T follicular helper cell (primary cell): ENCODE measurements around the gene HEPN1.

ENCODE experiments used
- DNase-seq: peaks from one replicate; pipeline ENCODE4 v3.0.0-alpha.2; 2020; ENCODE audit warnings: low read depth

HEPN1 gene

DNA sequence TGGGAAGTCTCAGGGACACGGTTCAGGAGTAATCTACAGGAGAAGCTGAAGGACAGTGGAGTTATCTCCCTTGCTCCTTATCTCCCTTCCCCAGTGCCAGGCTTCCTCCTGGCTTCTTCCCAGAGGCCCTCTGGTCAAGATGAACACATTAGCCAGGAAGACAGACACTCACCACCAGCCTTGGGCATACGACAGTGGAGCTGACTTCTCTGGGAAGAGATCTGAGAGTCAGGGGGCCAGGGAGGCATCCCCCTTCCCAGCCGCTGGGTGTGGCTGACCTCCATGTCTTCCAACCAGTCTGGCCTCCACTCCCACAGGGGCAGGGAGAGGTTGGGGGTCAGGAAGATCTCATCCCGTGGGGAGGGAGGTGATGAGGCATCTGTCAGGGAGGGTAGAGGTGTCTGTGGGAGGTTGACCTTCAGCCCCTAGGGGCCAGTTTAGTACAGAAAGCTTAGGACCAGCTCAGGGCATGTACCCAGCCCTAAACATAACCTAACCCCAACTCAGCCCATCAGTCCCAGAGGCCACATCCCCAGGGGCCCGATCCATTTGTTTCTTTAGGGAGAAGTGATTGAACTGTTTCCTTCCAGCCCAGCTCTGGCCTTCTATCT lies 34.1 kb upstream of the HEPN1 start:
- no peak for DNase-seq

DNA sequence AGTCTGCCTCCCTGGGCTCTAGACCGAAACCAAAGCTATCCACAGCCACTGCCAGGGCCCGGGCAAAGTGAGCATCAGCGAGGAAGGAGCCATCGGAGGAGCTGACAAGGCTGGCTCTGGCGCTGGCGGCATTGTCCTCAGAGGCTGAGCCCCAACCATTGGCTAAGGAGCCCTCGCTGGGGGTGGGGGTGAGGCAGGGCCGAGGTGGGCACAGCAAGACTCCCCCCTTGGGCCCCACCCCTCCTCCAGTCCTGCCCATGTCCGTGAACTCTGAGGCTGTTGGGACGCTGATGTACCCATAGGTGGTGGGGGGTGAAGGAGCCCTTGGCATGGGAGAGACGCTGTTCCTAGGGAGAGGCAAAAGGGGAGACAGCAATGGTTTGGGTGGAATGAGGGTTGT lies 32.6 kb upstream of the HEPN1 start:
- no peak for DNase-seq

DNA sequence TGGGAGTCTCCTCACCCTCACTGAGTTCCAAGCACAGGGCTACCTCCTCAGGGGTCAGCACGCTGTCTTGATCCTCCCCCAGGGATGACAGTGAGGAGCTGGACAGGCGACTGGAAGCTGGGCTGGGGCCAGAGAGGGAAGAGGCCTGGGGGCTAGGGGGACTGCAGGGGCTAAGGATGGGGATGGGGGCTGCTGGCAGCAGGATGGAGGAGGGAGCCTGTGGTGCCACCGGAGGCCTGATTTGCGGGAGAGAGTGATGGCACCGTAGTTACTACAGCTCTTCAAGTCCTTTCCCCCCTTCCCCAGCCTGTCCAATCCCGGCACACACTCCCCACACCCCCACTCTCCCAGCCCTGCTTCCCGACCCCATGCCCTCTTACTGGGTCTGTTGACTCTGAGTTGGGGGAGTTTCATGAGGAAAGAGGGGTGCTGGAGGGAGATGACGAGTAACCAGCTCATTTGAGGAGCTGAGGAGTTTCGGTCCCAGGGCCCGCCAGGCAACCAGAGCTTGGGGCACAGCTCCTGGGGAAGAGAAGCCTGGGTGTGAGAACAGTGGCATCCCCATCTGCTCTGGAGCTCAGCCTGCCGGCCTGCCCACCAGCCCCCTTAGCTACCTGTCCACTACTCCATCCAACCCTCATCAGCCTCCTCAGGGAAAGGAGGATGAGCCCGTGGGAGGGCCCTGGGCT lies 31.9 kb upstream of the HEPN1 start:
- DNase-seq = no peak

DNA sequence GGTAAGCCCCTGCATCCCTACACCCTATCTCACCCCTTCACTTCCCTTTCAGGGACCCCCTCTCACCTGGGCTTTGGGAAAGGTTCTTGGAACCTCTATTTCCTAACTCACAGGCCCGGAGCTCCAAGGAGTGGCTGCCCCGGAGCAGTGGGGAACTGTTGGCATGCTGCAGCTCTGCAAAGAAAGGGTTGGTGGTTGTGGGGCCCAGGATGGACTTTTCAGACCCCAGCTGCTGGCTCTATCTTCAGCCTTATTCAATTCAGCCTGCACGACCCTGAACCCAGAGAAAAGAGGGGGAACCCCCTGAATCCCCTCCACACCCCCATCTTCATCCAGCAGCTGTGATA lies 31.4 kb upstream of the HEPN1 start:
- no peak for DNase-seq

DNA sequence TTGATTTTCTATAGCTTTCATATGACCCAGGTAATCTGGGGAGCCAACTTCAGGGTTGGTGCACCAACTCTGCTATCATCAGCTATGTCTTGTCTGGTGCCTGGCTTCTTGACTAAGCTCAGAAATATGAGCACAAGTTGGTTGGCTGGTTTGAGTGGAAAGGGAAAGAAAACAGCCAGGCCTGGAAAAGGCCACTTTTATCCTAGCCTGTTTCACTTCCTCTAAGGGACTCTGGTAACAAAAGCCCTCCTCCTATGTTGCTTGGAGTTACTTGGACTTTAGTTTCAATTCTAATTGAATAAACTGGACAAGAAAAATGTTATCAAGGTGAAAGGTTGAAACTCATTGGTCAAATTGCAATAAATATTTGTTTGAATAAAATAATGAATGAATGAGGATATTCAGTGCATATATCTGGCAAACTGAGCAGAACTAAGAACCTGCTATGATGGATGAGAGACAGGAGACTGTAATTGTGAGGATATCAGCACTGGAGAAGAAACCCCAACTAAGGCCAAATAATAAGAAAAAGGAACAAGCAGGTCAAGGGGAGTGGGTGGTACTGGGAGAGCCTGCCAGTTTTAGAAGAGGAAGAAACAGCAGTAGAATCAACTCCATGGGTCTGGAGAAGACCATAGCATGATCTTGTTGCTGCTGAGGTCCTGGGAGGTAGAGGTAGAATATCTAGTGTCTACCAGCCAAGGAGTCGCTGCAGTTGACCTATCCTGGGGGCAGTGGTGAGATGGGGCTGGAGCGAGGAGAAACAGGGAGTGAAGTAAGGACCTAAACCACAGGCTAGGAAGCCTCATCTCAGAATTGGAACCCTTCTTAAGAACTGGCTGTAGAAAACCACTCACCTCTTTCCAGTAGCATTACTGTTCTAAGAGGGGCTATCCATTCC lies 29.6 kb upstream of the HEPN1 start:
- DNase-seq = no peak

DNA sequence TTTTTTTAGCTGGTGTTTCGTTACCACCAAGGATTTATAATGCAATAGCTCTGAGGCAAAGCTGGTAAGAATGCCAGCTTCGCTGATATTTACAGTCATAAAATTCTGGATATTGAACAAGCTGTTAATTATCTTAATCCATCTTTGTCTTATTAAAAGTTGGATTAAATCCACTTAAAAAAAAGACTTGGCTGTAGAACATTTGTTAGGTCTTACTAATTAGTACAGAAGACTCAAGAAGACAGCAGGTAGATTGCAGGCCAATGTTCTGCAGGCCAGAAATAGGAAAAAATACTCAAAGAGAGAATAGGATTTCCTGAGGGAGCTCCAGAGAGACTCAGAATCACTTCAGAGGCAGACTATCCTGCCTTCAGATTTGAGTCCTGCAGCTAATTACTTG lies 28.9 kb upstream of the HEPN1 start:
- DNase-seq = no peak

DNA sequence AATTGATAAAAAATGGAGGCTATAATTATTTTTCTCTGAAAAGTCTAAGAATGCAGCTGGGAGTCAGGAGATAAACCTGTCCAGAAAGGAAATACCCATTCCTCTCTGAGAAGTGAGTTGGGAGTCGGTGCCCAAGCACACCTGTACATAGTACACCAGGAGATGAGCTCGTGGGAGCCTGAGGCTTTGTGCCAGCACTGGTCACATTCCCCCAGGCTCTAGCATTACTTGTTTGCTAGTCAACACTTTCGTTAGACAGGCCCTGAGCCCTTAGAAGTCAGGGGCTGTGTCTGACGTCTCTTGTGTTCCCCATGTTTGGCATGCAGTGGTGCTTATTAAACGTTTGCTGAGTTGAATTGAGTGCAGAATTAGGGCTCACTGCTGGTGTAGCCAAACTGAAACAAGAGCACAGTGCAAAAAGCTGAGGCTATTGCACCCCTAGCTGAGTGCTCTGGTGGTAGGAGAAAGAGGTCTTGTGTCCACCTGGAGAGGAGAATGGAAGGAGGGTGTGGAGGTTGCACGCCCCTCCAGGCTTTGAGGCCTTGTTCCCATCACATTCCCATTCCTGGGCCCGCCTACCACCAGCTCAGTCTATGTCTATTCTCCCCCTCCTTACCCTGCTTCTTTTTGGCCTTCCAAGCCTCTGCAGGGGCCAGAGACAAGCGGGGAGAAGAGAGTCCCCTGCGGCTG lies 28.2 kb upstream of the HEPN1 start:
- DNase-seq = no peak

DNA sequence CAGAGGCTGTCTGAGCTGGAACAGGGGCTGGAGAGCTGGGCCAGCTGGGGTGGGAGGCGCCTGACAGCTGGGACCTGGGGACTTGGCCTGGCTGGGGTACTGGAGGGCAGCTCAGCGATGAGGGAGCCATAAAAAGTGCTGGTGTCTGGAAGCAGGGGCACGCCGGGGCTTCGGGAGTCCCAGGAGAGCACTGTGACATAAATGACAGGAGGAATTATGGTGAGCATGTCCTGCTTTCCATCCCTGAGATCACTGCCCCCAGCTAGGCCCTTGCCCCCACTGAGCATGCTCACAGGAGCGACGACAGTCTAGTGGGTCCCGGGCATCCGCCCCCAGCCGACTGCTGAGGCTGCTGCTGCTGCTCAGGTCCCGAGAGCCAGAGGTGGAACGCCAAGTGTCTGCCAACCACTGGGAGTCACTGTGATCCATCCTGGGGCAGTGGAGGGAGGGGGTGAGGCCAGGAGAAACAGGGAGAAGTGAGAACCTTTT lies 27.6 kb upstream of the HEPN1 start:
- DNase-seq = no peak

DNA sequence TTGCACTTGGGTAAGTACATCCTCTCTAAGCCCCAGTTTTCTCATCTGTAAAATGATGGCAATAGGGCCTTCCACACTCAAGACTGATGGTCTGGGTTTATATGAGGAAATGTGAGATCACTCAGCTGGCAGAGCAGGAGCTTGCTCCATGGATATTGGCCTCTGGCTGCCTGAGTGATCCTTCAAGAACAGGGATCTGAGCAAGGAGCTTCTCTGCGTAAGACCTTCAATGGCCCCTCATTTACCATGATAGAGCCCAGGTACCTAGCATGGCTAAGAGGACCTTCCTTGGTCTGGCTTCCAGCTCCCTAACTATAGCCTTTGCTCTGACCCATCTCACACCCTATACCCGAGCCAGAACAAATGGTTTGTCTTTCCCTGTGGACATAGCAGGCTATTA lies 26.9 kb upstream of the HEPN1 start:
- DNase-seq = no peak

DNA sequence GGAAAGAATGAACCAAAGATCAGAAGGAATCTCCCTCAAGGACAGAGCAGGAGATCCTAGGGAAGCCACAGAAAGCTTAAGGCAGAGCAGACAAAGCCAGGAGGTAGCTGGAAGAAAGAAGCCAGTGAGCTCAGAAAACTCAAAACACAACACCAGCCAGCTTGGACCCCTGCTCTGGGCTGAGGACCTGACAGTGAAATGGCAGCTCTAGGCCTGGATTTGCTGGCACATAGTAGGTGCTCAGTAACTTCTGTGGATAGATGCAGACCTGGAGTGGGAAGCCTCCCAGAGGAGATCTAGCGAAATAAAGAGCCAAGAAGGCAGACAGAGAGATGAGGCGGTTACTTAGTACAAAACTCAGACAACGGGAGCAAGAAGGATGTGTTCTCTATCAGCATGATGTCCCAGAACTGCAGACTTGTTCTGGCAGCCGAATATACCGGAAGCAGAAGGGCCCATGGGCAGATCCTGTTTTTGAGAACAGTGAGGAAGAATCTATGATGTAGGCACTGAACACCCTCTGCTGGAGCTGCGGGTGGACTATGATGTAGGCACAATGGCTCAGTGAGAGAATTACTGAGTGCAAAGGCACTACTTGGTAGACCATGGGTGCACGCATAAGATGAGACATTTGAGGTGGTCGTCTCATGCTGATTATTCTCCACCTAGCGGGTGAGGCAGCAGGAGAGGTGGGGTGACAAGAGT lies 26.1 kb upstream of the HEPN1 start:
- no peak for DNase-seq

DNA sequence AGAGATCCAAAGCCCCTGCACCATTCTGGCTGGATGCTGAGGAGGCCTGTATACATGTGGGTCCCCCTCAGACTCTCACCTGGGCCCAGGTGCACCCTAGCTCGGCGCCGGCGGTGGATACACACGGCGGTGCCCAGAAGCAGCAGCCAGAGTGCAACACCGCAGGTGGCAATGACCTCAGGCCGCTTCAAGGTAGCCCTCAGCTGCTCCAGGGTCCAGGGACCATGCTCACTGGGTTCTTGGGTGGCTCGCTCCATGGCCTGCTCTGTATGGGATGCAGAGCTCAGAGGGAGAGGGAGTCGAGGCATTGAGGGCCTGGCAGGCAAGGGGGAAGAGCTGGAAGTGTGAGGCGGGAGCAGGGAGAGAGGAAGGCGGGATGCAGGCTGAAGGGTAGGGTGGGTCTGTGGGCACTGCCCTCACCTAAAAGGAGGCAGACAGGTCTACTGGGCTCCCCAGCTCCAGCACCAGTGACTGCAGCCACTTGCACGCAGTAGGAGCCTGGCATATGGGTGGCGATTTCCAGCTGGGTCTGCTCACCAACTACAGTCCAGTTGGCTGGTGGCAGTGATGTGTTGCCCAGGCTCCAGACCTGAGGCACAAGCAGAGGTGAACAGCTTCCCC lies 25.2 kb upstream of the HEPN1 start:
- DNase-seq = no peak

DNA sequence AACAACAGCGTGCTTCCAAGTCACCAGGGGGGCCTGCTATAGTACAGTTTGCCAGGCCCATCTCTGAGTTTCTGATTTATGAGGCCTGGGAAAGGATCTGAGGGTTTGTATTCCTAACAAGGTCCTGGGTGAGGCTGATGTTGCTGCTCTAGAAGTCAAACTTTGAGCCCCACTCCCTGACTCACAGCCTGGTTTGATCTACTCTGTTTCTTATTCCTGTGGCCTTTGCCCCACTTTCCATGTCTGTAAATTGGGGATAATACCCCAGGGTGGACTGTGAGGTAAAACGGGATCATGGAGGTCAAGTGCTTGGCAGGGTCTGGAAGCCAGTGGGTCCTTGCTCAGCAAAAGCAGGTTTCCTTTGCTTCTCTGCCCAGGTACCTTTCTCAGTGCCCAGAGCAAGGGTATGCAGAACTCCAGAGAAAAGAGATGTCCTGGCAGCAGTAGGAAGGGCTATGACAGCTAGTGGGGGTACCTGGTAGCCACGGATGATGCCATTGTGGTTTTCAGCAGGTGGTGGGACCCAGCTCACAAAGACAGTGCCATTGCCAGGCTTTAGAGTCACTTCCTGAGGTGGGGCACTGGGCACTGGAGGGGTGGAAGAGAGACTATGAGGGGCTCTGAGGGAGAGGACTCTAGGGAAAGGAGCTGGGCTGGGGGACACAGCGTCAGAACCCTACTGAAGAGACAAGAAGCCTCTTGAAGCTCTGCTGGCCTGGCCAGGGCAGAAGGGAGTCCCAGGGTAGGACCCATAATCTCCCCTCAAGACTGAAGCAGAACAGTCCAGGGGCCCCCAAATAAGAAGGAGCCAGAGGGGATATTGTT lies 24.2 kb upstream of the HEPN1 start:
- DNase-seq = no peak

DNA sequence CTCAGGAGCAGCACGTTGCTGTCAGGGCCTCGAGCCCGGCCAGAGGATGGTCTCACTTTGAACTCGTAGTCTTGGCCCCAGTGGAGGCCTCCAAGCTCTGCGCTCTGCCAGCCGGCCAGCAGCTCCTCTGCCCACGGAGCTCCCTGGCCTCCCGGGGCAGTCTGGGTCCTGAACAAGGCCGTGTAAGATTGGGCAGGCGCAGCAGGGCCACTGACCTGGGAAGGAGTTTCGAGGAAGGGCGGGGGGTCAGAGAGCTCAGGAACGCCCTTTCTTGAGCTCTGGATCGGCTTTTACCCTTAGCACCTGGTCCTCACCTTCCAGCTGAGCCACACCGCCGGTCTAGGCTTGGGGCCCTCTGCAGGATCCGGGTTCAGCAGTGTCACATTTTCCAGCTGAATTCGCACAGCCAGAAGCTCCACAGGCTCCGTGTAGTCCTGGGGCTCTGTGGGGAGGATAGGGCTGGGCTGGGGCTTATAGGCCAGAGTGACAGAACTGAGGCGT lies 23.5 kb upstream of the HEPN1 start:
- no peak for DNase-seq

DNA sequence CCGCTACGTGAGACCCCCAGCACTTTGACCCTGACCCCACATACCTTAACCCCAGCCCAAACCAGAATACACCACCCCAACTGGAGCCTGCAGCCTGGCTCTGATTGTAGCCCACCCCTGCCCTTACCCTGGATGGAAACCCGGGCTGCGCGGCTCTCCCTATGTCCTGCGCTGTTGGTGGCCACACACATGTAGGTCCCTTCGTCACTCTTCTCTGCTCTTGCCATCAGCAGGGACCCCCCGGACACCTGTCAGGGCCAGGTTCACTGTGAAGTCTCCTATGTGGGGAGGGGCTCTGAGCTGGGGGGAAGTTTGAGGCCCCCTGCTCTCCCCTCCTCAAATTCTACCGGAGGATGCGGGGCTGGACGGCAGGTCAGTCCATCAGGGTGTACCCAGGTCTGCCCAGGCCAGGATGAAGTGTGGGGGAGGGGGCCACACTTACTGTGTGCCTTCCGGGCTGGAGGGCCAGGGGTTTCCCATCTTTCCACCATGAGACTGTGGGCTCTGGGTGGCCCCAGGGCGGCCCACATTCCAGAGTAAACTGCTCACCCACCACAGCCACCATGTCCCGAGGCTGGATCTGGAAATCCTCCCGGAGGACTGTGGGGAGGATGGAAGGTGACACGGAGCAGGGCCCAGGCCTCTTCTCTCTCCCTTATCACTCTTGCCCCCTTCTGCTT lies 22.8 kb upstream of the HEPN1 start:
- DNase-seq = no peak

DNA sequence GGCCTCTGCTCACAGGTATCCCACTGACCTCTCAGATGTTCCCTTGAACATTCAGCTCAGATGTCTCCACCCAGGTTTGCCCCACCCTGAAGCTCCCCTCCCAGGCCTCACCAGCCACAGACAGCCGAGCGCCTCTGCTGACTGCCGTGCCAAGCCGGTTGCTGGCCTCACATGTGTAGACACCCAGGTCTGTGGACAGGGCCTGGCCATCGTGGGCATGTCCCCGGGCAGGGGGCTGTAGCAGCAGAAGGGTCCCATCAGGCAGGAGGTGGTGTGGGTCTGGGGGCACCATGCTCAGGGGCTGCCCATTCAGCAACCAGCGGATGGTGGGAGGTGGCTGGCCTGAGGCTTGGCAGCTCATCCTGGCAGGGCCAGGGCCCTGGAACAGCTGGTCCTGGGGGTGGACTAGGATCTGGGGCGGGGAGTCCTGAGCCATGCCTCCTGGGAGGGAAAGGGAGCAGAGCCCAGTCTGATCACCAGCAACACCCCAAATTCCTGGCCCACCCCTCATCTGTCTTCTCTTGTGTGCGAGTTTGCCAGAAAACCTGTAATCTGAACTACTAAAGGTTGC lies 22.1 kb upstream of the HEPN1 start:
- DNase-seq = no peak

DNA sequence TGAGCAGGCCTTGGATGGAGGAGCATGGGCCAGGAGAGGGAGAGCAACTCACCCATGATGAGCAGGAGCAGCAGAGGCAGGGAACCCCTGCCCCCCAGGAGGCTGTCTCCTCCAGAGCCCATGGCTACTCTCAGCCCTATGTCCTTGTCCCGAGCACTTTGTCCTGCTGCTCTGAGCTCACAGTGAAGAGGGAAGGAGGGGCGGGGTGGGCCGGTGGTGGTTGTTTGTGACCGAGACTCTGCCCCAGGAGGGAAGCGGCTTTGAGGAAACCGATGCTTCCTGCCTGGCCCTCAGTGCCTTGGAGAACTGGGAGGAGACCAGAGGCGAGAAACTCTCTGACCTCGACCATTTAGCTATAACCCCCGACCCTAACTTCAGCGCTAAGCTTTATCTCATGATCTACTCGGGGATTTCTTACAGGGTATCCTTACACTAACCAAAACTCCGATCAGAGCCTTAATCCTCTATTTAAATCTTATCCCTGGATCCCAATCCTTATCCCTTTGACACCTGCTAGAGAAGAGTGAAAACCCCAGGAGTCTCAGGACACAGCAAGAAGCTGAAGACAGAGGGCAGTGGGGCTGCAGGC lies 21.3 kb upstream of the HEPN1 start, which contains the start of gene ROBO4:
Gene ROBO4, minus strand, starts transcription at position 192 of the 589 bp plus-strand sequence. Its CDS starts 70 bp downstream, at position 122.
- no peak for DNase-seq

DNA sequence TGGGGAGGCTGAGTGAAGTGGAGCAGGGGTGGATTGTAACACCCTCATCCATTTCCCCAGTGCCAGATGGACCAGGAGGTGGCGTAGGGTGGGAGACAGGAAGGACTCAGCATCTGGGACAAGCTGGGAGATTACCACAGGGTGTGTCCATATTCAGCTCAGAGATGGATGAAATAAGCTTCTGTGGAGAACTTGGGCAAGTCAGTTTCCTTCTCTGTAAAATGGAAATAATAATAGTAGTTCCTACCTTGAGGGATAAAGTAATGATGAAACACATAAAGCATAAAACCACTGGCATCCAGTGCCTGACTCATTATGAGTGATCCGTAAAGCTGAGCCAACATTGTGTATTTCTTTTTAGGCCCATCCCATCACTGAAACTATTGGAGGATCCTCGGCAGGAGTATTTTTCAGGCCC lies 20.8 kb upstream of the HEPN1 start:
- no peak for DNase-seq

DNA sequence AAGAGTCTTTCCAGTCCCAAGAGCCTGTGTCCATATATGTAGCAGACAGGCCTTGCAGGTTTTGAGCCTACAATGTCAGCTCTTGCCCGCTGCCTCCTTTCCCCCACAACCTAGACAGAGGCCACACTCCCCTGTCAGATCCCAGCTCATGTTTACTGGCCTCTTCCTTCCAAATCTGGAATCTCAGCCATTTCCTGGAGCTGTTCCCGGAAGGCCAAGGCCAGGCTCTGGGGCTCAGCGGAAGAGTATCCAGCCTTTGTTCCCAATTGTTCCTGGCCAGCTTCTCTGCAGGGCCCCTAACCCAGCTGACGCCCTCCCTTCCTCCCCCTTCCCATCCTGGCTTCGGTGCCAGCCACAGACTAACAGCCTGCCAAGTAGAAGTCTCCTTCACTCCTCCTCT lies 20.3 kb upstream of the HEPN1 start:
- no peak for DNase-seq
